Activated T-cell treated with anti-CD3 and anti-CD28 coated beads for 1 hour (primary cell): ENCODE data around the gene RGS9.

Experiments
- DNase-seq: peaks from one replicate; pipeline ENCODE4 v3.0.0-alpha.2; 2020; ENCODE audit warnings: low read depth

Gene RGS9

DNA sequence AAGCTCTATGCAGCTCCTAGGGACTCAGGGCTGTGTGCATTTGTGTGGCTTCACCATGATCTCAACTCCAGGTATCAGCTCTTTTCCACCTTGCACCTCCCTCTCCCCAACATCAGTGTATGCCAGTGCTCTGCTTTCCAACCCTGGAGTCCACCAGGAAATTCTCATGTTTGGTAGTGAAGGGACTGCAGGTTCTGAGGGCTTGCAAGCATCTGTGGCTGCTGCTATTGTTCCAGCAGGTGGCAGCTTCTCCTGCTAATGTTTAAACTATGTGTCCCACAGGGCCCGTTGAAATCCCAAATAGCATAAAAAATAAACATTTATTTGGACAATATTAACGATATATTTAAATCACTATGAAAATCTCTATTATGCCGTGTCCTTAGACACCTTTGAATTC, 82.0 kb downstream of the RGS9 start:
- DNase-seq: no peak

DNA sequence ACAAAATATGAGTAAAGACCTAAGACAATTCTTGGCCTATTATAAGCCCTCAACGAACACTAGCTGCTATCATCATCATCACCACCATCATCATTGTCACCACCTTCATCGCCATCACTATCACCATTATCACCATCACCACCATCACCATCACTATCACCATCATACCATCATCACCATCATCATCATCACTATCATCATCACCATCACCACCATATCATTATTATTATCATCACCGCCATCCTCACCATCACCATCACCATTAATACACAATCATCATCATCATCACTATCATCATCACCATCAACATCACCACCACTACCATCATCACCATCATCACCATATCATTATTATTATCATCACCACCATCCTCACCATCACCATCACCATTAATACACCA, 82.5 kb downstream of the RGS9 start:
- DNase-seq: no peak

DNA sequence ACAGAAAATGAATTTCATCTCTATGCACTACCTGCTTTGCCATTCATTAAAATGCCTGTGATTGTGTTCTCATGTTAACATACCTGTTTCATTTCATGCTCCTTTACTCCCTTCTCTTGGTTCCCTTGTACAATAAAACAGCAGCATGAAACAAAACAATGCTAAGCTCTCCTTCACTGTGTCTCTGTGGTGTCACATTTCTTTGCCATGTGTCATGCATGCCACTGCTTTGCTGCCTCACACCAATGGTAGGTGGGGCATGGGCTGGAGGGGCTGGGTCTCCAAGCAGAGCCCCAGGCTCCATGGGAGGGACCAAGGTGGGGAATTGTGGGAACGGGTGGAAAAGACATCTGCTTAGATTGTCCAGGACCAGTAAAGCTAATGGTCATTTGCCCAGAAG, 83.6 kb downstream of the RGS9 start:
- DNase-seq: no peak

DNA sequence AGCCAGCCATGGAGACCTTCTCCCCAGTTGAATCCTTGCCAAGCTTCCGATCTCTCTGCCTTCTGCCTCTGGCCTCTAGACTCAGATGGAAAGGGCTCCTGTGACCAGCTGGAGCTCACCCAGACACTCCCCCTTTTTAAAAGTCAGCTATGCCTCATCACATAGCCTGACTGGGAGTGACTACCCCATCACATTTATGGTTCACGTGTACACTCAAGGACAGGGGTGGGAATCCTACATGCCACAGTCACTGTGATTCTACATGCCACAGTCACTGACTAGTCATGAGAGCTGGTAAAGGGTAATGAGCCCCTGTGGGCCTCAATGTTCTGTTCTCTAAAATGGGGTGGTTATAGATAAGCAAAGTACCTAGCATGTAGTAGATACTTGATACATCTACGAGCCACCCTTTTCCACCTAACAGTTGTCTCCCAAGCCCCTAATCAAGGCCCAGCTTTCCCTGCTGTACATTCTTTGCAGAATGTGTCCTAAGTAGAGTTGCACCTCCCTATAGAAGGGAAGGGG, 85.1 kb downstream of the RGS9 start:
- no peak for DNase-seq

DNA sequence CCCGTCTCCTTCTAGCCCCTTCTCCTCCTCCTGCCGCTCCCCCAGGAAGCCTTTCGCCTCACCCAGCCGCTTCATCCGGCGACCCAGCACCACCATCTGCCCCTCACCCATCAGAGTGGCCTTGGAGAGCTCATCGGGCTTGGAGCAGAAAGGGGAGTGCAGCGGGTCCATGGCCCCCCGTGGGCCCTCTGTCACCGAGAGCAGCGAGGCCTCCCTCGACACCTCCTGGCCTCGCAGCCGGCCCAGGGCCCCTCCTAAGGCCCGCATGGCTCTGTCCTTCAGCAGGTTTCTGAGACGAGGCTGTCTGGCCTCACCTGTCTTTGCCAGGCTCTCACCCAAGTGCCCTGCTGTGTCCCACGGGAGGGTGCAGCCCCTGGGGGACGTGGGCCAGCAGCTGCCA, 87.9 kb downstream of the RGS9 start:
- DNase-seq: no peak

DNA sequence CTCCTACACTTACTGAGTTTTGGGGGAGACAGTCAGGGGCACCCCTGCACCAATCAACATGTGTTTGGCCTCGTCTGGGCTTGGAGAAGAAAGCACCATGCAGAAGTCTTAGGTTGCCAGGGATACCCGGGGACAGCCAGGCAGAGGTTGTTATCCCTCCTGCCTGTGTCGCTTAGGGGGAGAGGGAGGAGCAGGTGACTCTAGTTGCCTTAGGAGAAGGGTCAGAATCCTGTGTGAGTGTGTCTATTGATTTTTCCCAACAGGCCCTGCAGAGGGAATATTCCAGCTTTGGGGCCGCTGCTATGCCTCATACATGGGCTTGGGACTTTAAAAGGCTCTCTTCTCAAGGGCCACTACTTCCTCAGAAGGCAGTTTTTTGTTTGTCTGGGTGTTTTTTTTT, 89.1 kb downstream of the RGS9 start:
- DNase-seq: no peak

DNA sequence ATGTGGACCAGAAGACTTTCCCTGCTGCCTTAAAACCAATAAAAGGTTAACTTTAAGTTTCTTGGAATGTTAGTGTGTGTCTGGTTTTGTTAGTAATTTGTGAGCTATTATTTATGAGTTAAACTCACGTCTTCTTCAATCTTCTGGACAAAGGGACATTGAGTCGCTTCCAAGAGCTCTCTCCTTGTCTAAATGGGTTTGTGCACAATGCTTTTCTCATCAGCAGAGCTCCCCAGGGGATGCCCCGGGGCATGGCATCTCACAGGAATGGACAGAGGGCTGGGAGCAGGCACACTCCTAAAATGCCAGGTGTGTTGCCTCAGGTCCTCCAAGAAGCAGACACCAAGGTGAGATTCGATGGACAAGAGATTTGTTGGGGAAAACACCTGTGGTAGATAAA, 90.5 kb downstream of the RGS9 start:
- DNase-seq: no peak

DNA sequence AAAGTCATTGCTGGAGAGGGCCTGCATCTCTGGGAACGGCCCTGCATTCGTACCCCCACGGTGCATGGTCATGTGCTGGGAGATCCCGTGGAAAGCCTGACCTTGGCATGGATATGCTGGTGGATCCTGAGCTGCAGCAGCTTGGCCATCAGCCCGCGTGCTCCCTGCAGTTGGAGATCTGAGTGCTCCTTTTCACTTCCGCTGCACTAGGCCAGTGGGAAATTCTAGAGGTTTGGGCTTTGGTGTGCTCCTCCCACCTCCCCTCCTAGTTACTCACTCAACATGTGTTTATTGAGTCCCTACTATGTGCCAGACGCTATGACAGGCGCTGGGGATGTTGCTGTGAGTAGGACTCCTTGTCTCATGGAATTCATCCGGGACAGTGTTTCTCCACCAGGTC, 91.1 kb downstream of the RGS9 start:
- no peak for DNase-seq

DNA sequence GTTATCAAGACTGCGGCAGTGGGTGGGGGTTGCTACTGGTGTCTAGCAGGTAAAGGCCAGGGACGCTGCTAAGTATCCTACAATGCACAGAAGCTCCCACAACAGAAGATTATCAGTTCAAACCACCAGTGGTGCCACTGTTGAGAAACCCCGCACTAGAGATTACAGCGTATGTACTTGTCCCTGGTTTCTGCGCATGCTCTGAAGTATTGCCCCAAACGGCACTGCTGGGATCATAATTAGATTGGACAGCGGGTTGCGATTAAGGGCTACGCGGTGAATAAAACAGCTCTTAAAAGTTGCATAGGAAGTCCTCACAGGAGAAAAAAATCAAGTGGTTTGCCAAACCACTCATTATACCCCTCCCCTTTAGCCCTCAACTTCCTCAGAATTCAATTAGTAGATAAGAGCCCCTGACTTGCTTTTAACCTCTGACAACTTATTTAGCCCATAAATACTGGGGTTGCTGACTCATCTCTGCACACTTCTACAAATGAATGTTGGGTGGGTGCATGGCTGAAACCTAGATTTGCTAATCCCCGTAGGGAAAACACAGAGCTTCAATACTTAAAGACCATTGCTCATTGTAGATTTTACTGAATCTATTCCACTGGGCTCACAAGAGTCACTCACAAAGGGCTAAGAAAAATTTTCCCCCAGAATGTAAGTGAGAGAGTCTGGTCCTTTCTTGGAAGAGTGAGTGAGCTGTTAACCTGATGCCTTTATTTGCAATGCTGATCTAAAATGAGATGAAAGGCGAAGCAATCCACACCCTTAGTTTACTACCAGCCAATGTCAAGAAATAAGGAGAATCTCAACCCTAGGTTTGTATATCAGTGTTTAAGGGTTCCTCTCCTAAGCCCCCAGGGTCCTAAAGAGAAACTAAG, 91.8 kb downstream of the RGS9 start:
- no peak for DNase-seq

DNA sequence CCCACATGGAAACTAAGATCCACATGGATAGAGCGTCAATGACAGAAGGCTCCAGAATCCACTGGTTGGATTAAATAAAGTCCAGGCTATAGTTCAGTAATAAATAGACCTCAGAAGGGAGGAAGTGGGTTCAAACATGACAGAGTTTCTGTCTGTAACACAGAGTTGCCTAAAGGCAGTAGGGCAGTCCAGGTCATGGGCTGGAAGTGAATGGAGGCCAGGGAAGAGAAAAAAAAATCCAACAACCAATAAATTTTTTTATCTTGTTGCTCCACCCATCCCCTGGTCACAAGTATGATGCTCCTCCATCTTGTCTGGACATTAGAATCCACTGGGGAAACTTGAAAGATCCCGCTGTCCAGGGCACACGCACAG, 92.4 kb downstream of the RGS9 start:
- no peak for DNase-seq

DNA sequence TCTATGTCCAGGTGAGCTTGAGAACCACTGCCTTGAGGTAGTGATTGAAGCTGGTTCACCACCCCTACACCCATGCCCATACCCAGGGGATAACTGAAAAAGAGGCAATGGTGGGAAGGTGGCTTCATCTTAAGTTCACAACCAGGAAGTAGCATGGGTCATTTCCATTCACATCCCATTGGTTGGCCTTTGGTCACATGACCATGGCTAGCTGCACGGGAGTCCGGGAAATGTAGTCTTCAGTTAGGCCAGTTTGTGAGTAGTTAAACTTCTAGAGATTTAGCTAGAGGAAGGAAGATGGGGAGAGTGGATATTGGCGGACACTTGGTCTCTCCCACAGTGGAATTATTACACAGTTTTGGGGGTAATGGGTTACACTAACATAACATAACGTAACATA, 92.9 kb downstream of the RGS9 start:
- no peak for DNase-seq

DNA sequence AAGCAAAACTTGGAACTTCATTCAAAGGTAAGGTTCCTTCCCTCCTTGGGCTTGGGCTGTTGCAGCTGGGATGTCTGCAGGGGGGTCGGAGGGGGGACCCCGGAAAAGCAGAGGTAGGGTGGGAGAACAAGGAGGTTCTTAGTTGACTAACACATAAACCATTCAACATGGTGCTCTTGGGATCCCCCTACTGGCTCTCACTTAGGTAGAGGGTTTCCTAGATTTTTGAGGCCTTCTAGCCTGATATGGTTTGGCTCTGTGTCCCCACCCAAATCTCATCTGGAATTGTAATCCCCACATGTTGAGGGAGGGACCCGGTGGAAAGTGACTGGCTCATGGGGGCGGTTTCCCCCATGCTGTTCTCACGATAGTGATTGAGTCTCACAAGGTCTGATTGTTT, 93.9 kb downstream of the RGS9 start:
- no peak for DNase-seq

DNA sequence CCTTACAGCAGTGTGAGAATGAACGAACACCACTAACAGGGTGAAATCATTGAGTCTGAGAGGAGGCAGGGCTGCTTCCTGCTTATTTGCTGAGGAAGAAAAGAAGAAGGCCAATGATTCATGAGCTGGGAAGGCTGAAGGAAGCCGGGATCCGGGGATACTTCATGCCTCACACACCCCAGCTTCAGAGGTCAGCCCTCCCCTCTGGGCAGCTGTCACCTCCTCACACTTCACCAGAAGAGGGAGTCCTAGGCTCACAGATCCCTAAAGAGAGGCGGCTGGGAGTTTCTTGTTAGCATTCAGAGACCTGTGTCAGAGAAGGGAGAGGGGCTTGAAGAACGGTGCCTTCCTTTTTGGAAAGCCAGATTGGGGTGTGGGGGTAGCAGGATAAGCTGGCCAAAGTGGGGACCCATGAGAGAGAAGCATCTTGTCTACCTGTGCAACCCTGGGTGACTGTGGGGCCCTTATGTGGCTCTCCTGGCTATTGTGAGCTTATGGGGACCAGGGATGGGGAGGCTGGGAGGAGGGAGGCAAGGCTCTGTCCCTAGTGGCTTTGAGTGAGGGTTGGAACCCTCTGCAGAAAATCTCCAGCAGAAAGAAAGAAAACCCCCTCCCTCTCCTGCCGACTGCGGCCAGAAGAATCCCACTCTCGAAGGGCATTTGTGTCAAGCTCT, 94.6 kb downstream of the RGS9 start:
- no peak for DNase-seq

DNA sequence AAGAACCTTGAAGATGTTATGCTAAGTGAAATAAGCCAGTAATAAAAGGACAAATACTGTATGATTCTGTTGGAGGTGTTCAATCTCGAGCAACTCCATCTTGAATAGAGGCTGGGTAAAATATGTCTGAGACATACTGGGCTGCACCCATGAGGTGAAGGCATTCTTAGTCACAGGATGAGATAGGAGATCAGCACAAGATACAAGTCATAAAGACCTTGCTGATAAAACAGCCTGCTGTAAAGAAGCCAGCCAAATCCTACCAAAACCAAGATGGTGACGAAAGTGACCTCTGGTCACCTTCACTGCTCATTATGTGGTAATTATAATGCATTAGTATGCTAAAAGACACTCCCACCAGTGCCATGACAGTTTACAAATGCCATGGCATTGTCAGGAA, 98.1 kb downstream of the RGS9 start:
- DNase-seq: no peak

DNA sequence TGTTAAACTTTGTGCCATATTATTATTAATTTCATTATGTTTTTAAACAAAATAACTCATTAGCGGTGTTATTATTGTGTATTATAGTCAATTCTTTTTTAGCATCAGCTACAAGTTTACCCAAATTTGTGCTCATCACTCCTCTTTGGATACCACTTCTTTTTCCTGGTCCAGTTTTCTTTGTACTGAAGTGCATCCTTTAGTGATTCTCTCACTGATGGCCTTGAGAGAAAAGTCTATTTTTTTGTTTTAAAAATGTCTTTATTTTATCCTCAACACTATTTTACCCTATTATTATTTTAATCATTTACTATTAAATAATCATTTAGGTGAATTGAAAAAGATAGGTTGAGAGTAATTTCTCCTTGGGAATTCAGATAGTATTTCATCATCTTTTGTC, 99.2 kb downstream of the RGS9 start:
- DNase-seq: no peak

DNA sequence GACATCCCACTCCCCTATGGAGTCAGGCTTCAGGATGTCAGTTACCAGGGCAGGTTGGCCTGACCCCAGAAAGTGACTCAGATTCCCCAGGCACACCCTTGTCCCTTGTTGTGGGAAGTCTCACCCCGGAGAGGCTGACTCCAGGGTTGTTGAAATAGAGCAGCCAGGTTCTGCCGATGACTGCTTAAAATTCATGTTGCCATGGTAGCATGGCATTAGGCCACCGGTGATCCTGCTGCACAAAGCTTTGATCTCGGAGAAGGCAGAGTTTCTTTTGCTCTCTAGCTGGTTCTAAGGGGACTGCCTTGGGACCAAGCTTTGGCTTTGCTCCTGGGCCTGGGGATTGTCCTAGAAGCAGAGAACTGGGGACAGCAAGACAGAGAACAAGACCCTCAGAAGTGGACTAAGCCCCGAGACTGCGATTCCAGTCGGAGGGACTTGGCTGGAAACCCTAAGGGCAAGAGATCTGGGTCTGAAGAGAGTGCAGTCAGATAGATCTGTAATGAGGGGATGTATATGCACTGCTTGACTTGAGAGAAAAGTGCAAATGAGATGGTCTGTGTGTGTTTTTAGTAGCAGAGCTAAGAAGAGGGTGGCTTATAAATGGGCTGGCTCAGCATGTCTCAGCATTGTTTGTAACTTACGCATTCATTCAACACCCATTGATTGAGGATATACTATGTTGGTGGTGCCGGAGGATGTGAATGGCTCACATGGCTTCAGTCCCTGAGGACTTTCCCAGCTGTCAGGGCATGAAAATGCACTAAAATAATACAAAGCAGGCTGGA, 106.9 kb downstream of the RGS9 start:
- DNase-seq: no peak

DNA sequence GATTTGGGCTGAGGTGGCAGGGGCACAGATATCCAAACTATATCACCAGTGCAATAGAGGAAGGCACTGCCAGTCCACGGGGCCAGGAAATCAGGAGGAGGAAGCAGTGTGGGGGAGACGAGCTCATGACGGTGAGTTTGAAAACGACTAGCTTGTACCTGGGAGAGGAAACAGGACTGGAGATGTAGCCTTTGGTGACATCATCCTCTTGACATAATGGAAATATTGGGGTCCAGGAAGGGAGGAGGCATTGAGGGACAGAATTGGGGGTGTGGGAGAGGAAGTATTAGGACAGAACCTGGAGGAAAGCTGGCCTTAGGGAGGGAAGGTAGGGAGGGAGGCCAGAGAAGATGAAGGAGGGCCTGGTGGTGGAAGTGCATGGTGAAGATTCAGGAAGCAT, 109.1 kb downstream of the RGS9 start:
- no peak for DNase-seq

DNA sequence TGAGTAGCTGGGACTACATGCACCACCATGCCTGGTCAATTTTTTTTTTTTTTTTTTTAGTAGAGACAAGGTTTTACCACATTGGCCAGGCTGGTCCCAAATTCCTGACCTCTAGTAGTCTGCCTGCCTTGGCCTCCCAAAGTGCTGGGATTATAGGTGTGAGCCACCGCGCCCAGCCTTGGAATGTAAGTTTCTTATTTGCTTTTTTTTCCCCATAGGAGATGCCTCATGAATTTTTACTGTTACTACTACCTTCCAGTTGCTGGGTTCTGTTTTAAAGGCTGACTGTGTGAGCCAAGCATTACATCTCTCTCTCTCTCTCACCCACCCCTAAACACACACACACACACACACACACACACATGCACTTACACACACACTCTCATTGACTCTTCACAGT, 112.6 kb downstream of the RGS9 start:
- DNase-seq: no peak

DNA sequence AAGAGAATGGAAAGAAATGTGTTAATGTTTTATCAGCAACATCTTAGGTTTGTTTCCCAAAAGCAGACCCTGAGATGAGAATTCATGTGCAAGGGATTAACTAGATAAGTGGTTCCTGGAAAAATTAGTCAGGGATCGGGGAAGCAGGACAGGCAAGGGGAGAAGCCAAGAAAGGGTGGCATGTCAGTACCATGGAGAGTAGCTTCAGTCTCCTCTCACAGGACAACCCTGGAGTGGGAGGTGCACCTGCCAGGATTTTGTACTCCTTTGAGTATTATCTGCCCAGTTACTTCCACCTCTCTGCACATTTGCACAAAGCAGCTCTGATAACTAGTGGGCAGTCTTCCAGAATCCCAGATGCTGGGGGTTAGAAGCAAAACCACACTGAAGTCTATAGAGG, 117.0 kb downstream of the RGS9 start:
- DNase-seq: no peak

DNA sequence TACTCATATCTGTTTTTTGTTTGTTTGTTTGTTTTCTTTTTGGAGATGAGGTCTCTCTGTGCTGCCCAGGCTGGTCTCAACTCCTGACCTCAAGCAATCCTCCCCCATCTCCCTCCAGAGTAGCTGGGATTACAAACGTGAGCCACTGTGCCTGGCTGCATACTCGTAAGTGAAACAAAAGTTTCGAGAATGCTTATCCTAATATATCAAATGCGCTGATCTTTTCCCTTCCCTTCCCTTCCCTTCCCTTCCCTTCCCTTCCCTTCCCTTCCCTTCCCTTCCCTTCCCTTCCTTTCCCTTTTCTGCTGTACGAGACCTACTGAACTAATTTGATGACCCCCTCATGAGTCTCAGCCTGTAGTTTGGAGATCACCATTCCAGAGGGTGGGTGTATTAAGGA, 122.1 kb downstream of the RGS9 start:
- DNase-seq: no peak

DNA sequence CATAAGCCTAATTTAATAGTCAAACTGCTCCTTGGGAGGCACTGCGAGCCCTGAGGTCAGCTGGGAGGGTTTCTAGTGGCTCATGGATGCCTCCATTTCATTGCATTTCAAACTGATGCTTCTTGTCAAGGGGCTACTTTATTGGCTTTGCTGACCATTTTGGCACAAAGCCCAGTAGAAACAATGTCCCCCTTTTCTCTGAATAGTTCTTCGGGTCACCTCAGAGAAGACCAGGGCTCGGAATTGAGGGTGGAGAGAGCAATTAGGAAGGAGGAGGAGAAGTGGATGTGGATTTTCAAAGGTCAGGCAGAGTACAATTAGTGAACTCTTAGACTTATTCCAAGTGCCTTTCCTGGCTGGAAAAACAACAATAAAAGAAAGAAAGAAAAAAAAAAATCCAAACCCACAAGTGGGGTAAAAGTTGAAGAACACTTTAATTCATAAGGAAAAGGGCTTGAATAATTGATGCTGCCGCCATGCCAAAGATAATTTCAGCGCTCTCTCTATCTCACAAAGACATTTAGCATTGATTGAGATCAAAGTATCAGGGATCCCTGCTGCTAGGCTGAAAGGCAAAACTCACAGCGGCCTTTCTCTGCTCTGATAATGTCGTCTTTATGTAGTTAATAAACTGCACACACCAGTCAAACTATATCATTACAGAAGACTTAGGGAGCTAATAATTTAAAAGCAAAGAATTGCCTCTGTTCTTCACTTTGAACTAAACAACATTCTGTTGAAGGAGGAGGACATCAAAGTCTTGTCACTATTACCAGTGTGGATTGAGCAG, 122.7 kb downstream of the RGS9 start:
- DNase-seq: no peak

DNA sequence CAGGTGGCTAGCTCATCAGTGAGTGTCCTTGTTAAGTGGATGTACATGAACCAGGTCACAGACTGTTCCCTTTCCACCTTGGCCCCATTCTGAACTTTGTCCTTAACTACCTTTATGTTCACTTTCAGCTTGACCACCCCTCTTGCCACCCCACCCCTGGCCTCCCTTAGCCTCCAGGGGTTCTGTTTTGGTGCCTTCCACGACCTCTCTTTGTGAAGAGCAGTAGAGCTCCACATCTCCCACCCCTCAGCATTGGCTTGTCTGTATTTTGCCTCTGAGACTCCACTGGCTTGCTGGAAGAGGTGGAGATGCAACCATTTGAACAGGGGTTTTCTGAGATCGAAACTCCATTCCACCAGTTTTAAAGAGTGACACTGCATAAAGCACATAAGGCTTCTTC, 123.5 kb downstream of the RGS9 start:
- DNase-seq: no peak
